Panc1 (cell line): ENCODE results near the gene MCU. TPM values are rescaled to one million over a fixed set of nuclear protein-coding genes. Genes with fewer than 3 reads are reported as not detected.

ENCODE experiments used
- ATAC-seq: fragments of 200-7000 bp; cut with Tn5 transposase; 2 replicates; pipeline ENCODE4 v1.9.1; 2020; ENCODE audit warnings: mild to moderate bottlenecking, moderate library complexity
- BruUV-seq: library from RNA; stranded (reverse); fragments of 400-500 nt; replicated peaks from 2 replicates; lab custom pipeline; 2021; lab: Mats Ljungman, UMichigan
- CTCF ChIA-PET: fragments of 300-600 bp; sonication (Branson Sonifier 250); formaldehyde crosslinking; loops from one replicate; lab custom pipeline; 2022; ENCODE audit warnings: antibody characterized with exemption; lab: Charles Lee
- POLR2A ChIA-PET: fragments of 300-600 bp; sonication (Branson Sonifier 250); formaldehyde crosslinking; loops from one replicate; lab custom pipeline; 2022; ENCODE audit warnings: antibody characterized with exemption; lab: Charles Lee
- DNase-seq: peaks from one replicate; pipeline ENCODE4 v3.0.0-alpha.2; 2010; ENCODE audit warnings: low read depth, low spot score
- H3K27ac ChIP-seq: 2 replicates; pipeline ENCODE4 v1.5.1; 2011; ENCODE audit warnings: mild to moderate bottlenecking, low read length, inconsistent platforms
- H3K27me3 ChIP-seq: fragments of 200-500 bp; sonication (Bioruptor generic); 2 replicates; pipeline ENCODE4 v1.6.0; 2014; ENCODE audit warnings: low read length, inconsistent platforms; ENCODE audit not compliant: control insufficient read depth, insufficient read depth
- H3K36me3 ChIP-seq: fragments of 200-500 bp; sonication (Bioruptor generic); 2 replicates; pipeline ENCODE4 v1.5.1; 2014; ENCODE audit warnings: inconsistent platforms, mild to moderate bottlenecking, low read length, moderate library complexity; ENCODE audit not compliant: control insufficient read depth, insufficient read depth
- H3K4me1 ChIP-seq: 2 replicates; pipeline ENCODE4 v1.5.1; 2011; ENCODE audit warnings: inconsistent platforms, mild to moderate bottlenecking, low read length, moderate library complexity; ENCODE audit not compliant: control insufficient read depth, insufficient read depth
- H3K4me3 ChIP-seq, 2 experiments: 2 replicates each; pipeline ENCODE4 v1.5.1; 2011 to 2012; ENCODE audit warnings: low read depth in 2 of 2, low read length in 2 of 2, mild to moderate bottlenecking in 2 of 2, inconsistent platforms in 1 of 2, moderate library complexity in 1 of 2
- H3K9me3 ChIP-seq: fragments of 200-500 bp; sonication (Bioruptor generic); 2 replicates; pipeline ENCODE4 v1.5.1; 2014; ENCODE audit warnings: low read depth, mild to moderate bottlenecking, inconsistent platforms, low read length, moderate library complexity; ENCODE audit not compliant: control insufficient read depth, insufficient read depth
- CTCF ChIP-seq: fragments of 450-650 bp; IDR thresholded peaks from 2 replicates; pipeline ENCODE4 v1.5.1; 2017; ENCODE audit warnings: mild to moderate bottlenecking
- POLR2AphosphoS5 ChIP-seq: IDR thresholded peaks from 2 replicates; pipeline ENCODE4 v1.6.1; 2012; ENCODE audit warnings: mild to moderate bottlenecking, low read depth, low read length, moderate library complexity
- REST ChIP-seq, 2 experiments: IDR thresholded peaks; 2 replicates each; pipeline ENCODE4 v1.6.1; 2011 to 2012; ENCODE audit warnings: low read depth in 2 of 2, control low read depth in 1 of 2, low read length in 1 of 2, mild to moderate bottlenecking in 1 of 2, moderate library complexity in 1 of 2; ENCODE audit not compliant: insufficient read depth in 1 of 2
- SIN3A ChIP-seq: IDR thresholded peaks from 2 replicates; pipeline ENCODE4 v1.6.1; 2012; ENCODE audit warnings: low read depth, mild to moderate bottlenecking, low read length, moderate library complexity, borderline replicate concordance; ENCODE audit not compliant: insufficient read depth
- TCF7L2 ChIP-seq: IDR thresholded peaks from 2 replicates; pipeline ENCODE4 v1.6.1; 2011; ENCODE audit warnings: mild to moderate bottlenecking, low read depth, low read length, inconsistent platforms
- in situ Hi-C: cut with HindIII; loops from 2 replicates; pipeline ENCODE4 v1.10.0; 2016; ENCODE audit warnings: low sequenced_read_pairs, low pct_unique_long_range_greater_than_20kb
- intact Hi-C: fragments of 100-400 bp; cut with micrococcal nuclease; formaldehyde crosslinking; loops from one replicate; pipeline ENCODE4 v1.10.0; 2022; ENCODE audit not compliant: unreplicated experiment
- total RNA-seq: library from RNA; stranded (reverse); gene quantifications from one replicate; pipeline ENCODE4 v1.2.1, GENCODE V29; 2021; ENCODE audit not compliant: unreplicated experiment

The MCU gene
- total RNA-seq, 1 experiment from 2014 or later, result 31.6 TPM

- BruUV-seq, result no TSS peak
- in situ Hi-C loops, result no loop called here
- peaks cover 5% of the 10 kb centered on the region; the same call in 1 of the 2 replicates for H3K27me3 ChIP-seq
- ChIA-PET CTCF (no interaction called here), POLR2A (interaction anchor here (0.5 to 0.6 kb wide), 2 partner anchors 162 to 176 kb away, joined by 3 read pairs; no protein-coding TSS in a partner anchor)
- H3K36me3 ChIP-seq, result no peaks in the 10 kb centered on the region
- no peak within 1 kb of the TSS for H3K4me3 ChIP-seq
- H3K4me1 ChIP-seq, result no peaks in the 10 kb centered on the region
- no peak within 1 kb of the TSS for H3K27ac ChIP-seq
- TF ChIP-seq SIN3A (no peak), CTCF (no peak), REST (IDR thresholded peaks at IDR 0.05; ENCODE audit: insufficient read depth in 1 of 2, low read depth in 2 of 2, low read length in 1 of 2) (no peak)
- no peaks in the 10 kb centered on the region for H3K9me3 ChIP-seq
- ATAC-seq (no peak), DNase-seq (no peak)
- intact Hi-C loops, result no loop called here
These were observed 201.3 kb downstream of the MCU start, which contains the start of gene OIT3 for GRCh38 chr10:72893136-72893798. Gene OIT3, plus strand, starts transcription at chr10:72893739. Its CDS starts 60 bp downstream, at chr10:72893799.

DNA sequence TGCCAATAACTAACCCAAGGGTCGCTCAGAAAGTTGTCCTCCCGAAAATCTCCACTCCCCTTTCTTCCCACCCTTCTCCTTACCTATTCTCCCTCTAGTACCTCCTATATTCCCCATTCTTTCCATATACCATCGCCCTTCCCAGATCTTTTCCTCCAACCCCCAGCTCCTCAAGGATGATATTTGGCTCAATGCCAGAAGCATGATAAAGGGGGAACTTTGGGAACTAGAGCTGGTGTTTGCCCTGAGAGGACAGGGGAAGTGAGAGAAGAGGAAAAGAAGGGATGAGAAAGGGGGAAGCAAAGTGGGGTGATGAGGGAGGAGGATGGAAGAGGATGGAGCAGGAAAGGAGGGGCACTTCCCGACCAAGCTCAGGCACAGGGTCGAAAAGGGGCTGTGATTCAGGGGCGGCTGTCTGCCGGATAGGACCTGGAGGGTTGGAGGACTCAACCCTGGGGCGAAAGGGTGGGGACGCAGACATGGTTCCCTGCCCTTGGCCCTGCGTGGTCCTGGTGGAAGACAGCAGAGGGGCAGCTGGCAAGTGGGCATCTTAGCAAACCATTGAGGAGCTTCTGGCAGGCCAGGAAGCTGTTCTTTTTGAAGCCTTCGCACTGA is 203.4 kb downstream of the MCU start:
- DNase-seq, result no peak
- Histone ChIP-seq H3K9me3 (no peaks in the 10 kb centered on the region), H3K27me3 (peaks cover 5% of the 10 kb centered on the region; the same call in 1 of the 2 replicates), H3K4me3 (no peak overlapping the region), H3K27ac (no peak overlapping the region), H3K36me3 (no peaks in the 10 kb centered on the region), H3K4me1 (no peaks in the 10 kb centered on the region)
- intact Hi-C loops, result no loop called here
- CTCF ChIA-PET, result no interaction called here
- ATAC-seq, result no peak
- in situ Hi-C loops, result no loop called here
- no TSS peak for BruUV-seq
- POLR2A ChIA-PET, result interaction anchor here (0.6 kb wide), 3 partner anchors 14 to 204 kb away, joined by 3 to 4 read pairs (median 4); no protein-coding TSS in a partner anchor
- TF ChIP-seq SIN3A, result no peak
- TF ChIP-seq TCF7L2, result no peak
- TF ChIP-seq POLR2AphosphoS5, result no peak
- no peak for TF ChIP-seq CTCF
- TF ChIP-seq REST (IDR thresholded peaks at IDR 0.05; ENCODE audit: insufficient read depth in 1 of 2, low read depth in 2 of 2, low read length in 1 of 2), result no peak
